ENCODE measurements around the gene OCIAD2.

OCIAD2 gene, protein sequence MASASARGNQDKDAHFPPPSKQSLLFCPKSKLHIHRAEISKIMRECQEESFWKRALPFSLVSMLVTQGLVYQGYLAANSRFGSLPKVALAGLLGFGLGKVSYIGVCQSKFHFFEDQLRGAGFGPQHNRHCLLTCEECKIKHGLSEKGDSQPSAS

DNA sequence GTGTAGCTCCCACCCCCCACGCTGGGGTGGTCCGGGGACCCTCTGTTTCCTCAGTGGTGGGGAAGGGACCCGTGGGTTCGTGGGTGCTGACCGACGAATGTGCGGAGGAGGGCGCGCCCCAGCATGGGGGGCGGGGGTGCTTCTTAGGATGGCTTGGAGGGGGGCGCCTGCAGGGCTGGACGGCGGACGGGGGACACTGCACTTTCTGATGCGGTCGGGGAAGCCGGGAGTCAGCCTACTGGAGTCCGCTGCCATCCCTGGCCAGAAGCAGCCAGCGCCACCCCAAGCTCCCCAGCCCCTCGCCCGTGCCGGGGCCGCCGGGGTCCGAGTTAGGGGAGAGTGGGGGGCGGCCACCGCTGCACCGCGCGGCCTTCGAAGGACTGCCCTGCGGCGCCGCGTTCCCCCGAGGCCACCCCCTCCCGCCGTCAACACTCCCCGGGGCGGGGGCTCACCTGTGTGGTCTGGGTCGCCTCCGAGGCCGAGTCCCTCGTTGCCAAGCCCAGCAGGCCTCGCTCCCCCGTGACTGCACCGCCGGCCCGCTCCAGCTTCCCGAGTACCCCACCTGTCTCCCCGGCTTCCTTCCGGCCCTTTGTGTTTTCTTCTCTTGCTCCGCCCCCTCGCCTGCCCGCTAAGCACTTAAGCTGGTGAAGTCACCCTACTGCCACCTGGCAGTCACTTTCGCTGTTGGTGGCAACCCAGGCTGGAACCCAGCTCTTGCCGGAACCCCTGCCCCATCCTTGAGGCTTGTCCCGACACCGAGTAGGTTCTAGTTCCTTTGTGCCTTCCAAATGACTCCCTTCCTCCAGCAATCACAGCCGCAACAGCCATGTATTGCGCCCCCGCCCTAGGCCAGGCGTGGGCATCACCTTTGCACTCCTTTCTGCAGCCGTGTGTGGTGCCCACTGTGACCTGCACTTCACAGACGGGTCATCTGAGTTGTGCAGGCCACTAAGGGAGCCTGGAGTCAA, at the start of gene OCIAD2:
OCIAD2 (minus strand) TSS at position 569 of the 968 bp plus-strand sequence. CDS start 2,225 bp downstream, outside the sequence.
- H3K4me3 ChIP-seq (ENCODE audit: low read depth, low read length) = peak within 1 kb of the TSS; percentile 94
- TF ChIP-seq, protein P1, sequence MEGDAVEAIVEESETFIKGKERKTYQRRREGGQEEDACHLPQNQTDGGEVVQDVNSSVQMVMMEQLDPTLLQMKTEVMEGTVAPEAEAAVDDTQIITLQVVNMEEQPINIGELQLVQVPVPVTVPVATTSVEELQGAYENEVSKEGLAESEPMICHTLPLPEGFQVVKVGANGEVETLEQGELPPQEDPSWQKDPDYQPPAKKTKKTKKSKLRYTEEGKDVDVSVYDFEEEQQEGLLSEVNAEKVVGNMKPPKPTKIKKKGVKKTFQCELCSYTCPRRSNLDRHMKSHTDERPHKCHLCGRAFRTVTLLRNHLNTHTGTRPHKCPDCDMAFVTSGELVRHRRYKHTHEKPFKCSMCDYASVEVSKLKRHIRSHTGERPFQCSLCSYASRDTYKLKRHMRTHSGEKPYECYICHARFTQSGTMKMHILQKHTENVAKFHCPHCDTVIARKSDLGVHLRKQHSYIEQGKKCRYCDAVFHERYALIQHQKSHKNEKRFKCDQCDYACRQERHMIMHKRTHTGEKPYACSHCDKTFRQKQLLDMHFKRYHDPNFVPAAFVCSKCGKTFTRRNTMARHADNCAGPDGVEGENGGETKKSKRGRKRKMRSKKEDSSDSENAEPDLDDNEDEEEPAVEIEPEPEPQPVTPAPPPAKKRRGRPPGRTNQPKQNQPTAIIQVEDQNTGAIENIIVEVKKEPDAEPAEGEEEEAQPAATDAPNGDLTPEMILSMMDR (IDR thresholded peaks at IDR 0.05; ENCODE audit: borderline replicate concordance, insufficient read depth, low read depth, low read length) = 0 out of 2 replicates have a peak, but pooled peaks have one; percentile 15

DNA sequence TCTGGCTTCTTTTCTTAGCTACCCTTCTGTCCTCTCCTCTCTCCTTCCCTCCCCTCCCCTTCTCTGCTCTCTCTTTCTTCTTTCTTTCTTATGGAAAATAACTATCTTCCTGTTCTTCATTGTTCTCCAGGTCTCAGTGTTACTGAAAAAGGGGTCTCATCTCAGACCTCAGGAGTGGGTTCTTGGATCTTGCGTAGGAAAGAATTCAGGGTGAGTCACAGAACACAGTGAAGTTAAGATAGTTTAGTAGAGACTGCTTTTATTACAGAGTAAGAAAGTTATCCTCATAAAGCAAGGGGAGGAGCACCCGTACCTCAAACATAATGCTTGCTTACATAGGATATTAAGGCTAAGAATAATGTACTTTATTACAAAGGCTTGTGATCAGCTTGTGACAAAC, 47.7 kb upstream of the OCIAD2 start:
- TF ChIP-seq, protein P1 (IDR thresholded peaks at IDR 0.05; ENCODE audit: borderline replicate concordance, insufficient read depth, low read depth, low read length) = no peak

DNA sequence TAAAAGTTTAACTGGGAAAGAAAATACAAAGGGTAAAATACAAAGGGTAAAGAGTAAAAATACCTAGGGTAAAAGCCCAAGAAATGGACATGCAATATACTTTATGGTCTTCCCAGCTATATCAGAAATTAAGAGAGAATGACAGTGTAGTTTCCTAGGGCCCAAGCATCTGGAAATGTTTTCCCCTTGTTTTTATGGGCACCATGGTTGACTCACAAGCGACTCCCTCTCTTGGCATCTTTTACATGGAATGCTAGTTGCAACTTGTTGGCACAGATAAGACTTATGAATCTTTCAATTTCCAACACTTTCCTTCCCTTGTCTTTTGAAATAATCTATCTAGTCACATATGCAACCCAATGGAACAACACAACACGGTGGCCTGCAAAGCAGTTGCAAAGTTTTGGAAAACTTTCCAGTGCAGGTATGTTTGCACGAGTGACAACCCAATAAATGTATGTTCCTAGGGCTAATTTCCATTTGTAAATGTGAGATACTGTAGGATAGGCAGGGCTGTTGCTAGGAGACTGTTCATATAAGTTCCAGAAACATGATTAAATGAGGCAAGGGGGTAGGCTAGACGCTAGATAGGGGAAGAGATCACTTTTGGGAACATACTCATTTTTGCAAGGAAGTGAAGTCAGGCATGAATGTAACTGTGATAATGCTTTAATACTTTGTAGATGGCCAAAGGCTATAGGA, 43.1 kb upstream of the OCIAD2 start:
- TF ChIP-seq, protein P1 (IDR thresholded peaks at IDR 0.05; ENCODE audit: borderline replicate concordance, insufficient read depth, low read depth, low read length) = no peak
- H3K4me3 ChIP-seq (ENCODE audit: low read depth, low read length) = no peak overlapping the region

More for the DNA sequence above, 47.7 kb upstream of the OCIAD2 start:
- H3K4me3 ChIP-seq (ENCODE audit: low read depth, low read length) = no peak overlapping the region

DNA sequence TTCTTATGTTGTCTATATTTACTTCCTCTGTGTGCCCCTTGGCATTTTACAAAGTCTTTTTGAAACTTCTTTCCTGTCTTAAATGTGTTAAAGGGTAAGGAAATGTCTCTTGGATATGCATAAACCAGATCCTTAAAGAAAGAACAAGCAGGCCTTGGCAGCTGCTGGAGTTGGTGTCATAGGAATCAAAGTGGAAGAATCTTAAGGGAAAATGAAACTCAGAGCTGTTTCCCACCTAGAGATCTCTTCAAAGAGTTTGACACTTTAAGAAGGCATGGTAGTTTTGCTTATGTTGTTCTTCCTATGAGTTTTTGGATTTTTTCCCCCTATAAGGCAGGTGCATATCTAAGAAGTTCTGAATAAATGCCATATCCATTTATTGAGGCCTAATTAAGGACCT, 42.5 kb upstream of the OCIAD2 start:
- TF ChIP-seq, protein P1 (IDR thresholded peaks at IDR 0.05; ENCODE audit: borderline replicate concordance, insufficient read depth, low read depth, low read length) = no peak
- H3K4me3 ChIP-seq (ENCODE audit: low read depth, low read length) = no peak overlapping the region

DNA sequence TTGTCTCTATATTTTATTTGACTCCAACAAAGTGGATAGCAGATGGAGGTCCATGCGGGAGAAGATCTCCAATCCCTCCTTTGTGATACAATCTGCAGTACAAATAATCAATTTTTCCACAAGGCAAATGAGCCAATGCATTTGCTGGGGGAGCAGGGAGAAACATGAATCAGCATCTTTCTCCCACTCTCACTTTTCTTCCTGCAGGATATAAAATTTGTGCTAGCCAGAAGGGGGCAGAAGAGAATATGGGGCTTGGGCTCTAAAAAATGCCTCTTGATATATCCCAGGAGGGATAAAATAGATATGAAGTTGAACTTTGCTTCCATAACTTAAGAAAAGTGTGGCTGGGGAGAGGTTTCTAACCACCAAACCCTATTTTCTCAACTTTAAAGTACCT, 41.2 kb upstream of the OCIAD2 start:
- TF ChIP-seq, protein P1 (IDR thresholded peaks at IDR 0.05; ENCODE audit: borderline replicate concordance, insufficient read depth, low read depth, low read length) = no peak

DNA sequence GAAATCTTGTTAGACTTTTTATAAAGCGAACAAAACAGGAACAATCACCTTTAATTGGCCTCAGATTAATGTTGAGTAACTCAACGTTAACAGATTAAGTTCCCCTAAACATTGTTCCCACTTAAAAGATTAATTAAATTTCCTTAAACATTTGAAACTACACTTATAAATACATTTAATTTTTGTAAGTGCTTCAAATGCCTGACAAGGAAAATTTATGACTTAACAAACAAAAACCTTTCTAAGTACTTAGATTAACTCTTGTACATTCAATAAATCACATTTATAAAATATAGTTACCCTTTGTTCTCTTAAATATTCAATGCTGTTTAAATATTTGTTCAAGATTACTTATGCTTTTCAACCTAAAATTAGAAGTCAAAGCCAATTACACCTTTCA, 39.4 kb upstream of the OCIAD2 start:
- no peak overlapping the region for H3K4me3 ChIP-seq (ENCODE audit: low read depth, low read length)
- TF ChIP-seq, protein P1 (IDR thresholded peaks at IDR 0.05; ENCODE audit: borderline replicate concordance, insufficient read depth, low read depth, low read length) = no peak

More for the DNA sequence above, 41.2 kb upstream of the OCIAD2 start:
- no peak overlapping the region for H3K4me3 ChIP-seq (ENCODE audit: low read depth, low read length)
